H1 (cell line): ENCODE measurements around the gene PAX9. TPM values are rescaled to one million over a fixed set of nuclear protein-coding genes. Genes with fewer than 3 reads are reported as not detected.

Experiments used
- KDM1A ChIP-seq: fragments of 200-600, 300-600 bp; sonication (generic); IDR thresholded peaks from 2 replicates; pipeline ENCODE4 v1.7.1; 2016; ENCODE audit warnings: mild to moderate bottlenecking, low read length, borderline replicate concordance
- polyA plus RNA-seq, 7 experiments: library from polyadenylated mRNA; depleted of rRNA in 3 of 7; stranded (reverse) in 5 of 7; unstranded in 2 of 7; fragments of >200 nt in 5 of 7; fragments of 200-250 nt in 2 of 7; gene quantifications; 1 replicate in 5 of 7; 2 replicates in 1 of 7; 4 replicates in 1 of 7; pipeline versions ENCODE4 v1.2.1 to v1.2.3, GENCODE V29; 2011 to 2013; ENCODE audit warnings: missing spikeins in 2 of 7, mixed read lengths in 2 of 7
- total RNA-seq: library from RNA; stranded (reverse); fragmentation: NEBNext Ultra II Directional; extraction: Animal tissue kit (Norgen Biotek cat#: 25700); gene quantifications from 2 replicates; pipeline ENCODE4 v1.2.1, GENCODE V29; 2021

Gene PAX9
- total and polyA plus RNA-seq, 2 of the 8 experiments (the other 6 are each of a cell fraction or from before 2014, with no cell fraction given), result 0.05 TPM; not detected in 1

- TF ChIP-seq KDM1A, result no peak
Measured at GRCh38 chr14:36617824-36618223, 43.8 kb upstream of the PAX9 start (continued).
